ENCODE results near the gene PTBP2.
A peak's percentile ranks its signal among the peaks of the same experiment; 100 is the strongest.
"Not testable (repeated sequence)": the region's sequence is repeated elsewhere in the genome, so short reads cannot be mapped to it uniquely, and the experiment has no call there.

Gene PTBP2

GRCh38 chr1:96792220-96792619 lies 70.6 kb downstream of the PTBP2 start:
- peaks cover 50% of the 10 kb centered on the region for H3K36me3 Mint-ChIP-seq (ENCODE audit: low read depth)
- no peaks in the 10 kb centered on the region for H3K4me1 Mint-ChIP-seq
- no peaks in the 10 kb centered on the region for H3K27me3 Mint-ChIP-seq (ENCODE audit: low read depth)
- TF ChIP-seq CTCF (IDR thresholded peaks at IDR 0.05; ENCODE audit: unreplicated experiment in 3 of 3), result no peak
- H3K9me3 Mint-ChIP-seq, result no peaks in the 10 kb centered on the region
- no peak overlapping the region for H3K4me3 Mint-ChIP-seq
- no peak overlapping the region for H3K27ac Mint-ChIP-seq

- H3K27ac Mint-ChIP-seq; H3K9me3 Mint-ChIP-seq; H3K4me3 Mint-ChIP-seq; H3K27me3 Mint-ChIP-seq (ENCODE audit: low read depth): not testable (repeated sequence)
- Mint-ChIP-seq H3K4me1 (peaks cover 21% of the 10 kb centered on the region), H3K36me3 (ENCODE audit: low read depth) (peaks cover 53% of the 10 kb centered on the region)
These were observed 80.1 kb downstream of the PTBP2 start for GRCh38 chr1:96801696-96802095.

DNA sequence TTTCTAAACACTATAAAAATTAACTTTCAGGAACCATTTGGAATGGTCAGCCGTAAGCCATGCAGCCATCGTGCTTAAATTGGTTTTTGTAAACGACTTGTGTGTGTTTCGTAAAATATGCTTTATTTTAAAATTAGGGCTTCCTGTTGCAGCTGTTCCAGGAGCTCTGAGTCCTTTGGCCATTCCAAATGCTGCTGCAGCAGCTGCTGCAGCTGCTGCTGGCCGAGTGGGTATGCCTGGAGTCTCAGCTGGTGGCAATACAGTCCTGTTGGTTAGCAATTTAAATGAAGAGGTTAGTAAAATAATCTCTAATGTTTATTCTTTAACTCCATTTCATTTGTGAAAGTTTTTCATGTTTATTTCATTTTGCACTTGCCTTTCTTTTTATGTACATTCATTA lies 83.1 kb downstream of the PTBP2 start:
- Mint-ChIP-seq H3K9me3 (no peaks in the 10 kb centered on the region), H3K4me3 (no peak overlapping the region), H3K4me1 (peaks cover 21% of the 10 kb centered on the region), H3K36me3 (ENCODE audit: low read depth) (peaks cover 63% of the 10 kb centered on the region), H3K27me3 (ENCODE audit: low read depth) (no peaks in the 10 kb centered on the region), H3K27ac (peak overlapping the region in 2 of 3 experiments; percentile 12 to 62)
- no peak for TF ChIP-seq CTCF (IDR thresholded peaks at IDR 0.05; ENCODE audit: unreplicated experiment in 3 of 3)

DNA sequence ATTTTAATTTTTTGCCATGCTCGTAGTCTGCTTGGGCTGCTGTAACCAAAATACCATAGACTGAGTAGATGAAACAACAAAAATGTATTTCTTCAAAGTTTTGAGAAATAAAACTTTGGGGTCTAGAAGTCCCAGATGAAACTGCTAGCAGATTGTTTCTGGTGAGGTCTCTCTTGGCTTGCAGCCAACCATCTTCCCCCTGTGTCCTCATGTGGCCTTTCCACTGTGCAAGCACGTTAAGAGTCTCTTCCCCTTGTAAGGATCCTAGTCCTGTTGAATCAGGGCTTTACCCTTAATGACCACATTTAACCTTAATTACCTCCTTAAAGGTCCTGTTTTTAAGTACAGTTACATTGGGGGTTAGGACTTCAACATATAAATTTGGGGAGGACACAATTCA lies 86.6 kb downstream of the PTBP2 start:
- no peak overlapping the region for H3K4me3 Mint-ChIP-seq
- no peaks in the 10 kb centered on the region for H3K27me3 Mint-ChIP-seq (ENCODE audit: low read depth)
- H3K9me3 Mint-ChIP-seq, result no peaks in the 10 kb centered on the region
- H3K4me1 Mint-ChIP-seq, result peaks cover 15% of the 10 kb centered on the region
- H3K27ac Mint-ChIP-seq, result peak overlapping the region in 2 of 3 experiments; percentile 15 to 60
- no peak for TF ChIP-seq CTCF (IDR thresholded peaks at IDR 0.05; ENCODE audit: unreplicated experiment in 3 of 3)
- H3K36me3 Mint-ChIP-seq (ENCODE audit: low read depth), result peaks cover 79% of the 10 kb centered on the region

DNA sequence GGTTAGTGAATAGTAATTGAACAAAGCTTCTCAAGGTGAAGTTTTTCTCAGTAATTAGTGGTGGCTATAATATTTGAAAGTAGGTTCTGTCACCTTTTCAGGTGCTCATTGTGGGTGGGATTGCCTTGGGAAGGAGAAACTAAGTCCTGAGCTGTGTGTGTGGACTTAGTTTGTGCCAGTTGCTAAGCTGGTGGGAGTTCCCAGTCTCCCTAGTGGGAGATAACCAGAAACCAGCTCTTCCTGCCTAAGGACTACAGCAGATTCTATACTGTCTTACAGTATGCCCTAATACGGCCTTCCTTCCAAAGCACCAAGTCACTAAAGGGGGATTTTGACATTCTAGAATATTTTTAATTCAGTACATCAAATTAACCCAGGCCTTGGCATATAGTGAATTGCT lies 94.3 kb downstream of the PTBP2 start:
- Mint-ChIP-seq H3K4me3 (no peak overlapping the region), H3K36me3 (ENCODE audit: low read depth) (peaks cover 41% of the 10 kb centered on the region), H3K27ac (no peak overlapping the region), H3K4me1 (peaks cover 28% of the 10 kb centered on the region), H3K27me3 (ENCODE audit: low read depth) (no peaks in the 10 kb centered on the region), H3K9me3 (no peaks in the 10 kb centered on the region)
- no peak for TF ChIP-seq CTCF (IDR thresholded peaks at IDR 0.05; ENCODE audit: unreplicated experiment in 3 of 3)

- peaks cover 13% of the 10 kb centered on the region for H3K36me3 Mint-ChIP-seq (ENCODE audit: low read depth)
- H3K4me3 Mint-ChIP-seq, result no peak overlapping the region
- no peak for TF ChIP-seq CTCF (IDR thresholded peaks at IDR 0.05; ENCODE audit: unreplicated experiment in 3 of 3)
- peaks cover 17% of the 10 kb centered on the region for H3K4me1 Mint-ChIP-seq
- no peaks in the 10 kb centered on the region for H3K9me3 Mint-ChIP-seq
- no peak overlapping the region for H3K27ac Mint-ChIP-seq
- H3K27me3 Mint-ChIP-seq (ENCODE audit: low read depth), result no peaks in the 10 kb centered on the region
These were observed 98.5 kb downstream of the PTBP2 start for GRCh38 chr1:96820107-96820506.
